Stimulated activated CD4-positive, alpha-beta T cell treated with anti-CD3 and anti-CD28 coated beads, TNF-alpha, amount 100 ng/mL, for 24 hours (primary cell): ENCODE results near the gene ASIC4.

Experiments used
- DNase-seq, 3 experiments: peaks; one replicate each; pipeline ENCODE4 v3.0.0-alpha.2; 2020; ENCODE audit warnings: low read depth in 3 of 3

ASIC4 gene

DNA sequence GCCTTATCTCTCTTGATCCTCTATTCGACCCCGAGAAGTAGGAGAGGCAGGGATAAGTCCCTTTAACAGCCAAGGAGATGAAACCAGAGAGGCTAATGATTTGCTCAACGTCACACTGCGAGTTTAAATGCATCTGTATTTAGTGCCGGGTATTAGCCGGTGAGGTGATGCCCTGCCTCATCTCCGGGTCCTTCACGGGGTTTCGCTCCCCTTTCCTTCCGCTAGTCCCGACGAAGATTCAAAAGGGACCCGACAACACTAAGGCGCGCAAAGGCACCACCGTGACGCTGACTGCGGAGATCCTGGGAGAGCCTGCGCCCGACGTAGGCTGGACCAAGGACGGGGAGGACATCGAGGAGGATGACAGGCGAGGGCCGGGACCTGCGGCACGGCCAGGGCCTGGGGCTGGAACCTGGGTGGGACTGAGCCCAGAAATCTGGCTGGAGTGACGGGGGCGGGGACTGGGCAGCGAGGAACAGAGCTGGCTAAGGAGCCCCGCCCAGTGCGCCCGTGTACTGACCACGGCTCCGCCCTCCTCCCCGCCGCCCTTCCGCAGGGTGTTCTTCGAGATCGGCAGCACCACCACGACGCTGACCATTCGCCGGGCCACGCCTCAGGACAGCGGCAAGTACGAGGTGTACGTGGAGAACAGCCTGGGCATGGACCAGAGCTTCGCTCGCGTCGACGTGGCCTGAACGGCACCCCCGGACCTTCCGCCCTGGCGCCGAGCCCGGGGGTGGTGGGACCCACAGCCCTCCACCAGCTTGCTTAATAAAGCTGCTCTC is 16.6 kb upstream of the ASIC4 start:
- peak in 1 of 3 experiments; percentile 28 for DNase-seq

DNA sequence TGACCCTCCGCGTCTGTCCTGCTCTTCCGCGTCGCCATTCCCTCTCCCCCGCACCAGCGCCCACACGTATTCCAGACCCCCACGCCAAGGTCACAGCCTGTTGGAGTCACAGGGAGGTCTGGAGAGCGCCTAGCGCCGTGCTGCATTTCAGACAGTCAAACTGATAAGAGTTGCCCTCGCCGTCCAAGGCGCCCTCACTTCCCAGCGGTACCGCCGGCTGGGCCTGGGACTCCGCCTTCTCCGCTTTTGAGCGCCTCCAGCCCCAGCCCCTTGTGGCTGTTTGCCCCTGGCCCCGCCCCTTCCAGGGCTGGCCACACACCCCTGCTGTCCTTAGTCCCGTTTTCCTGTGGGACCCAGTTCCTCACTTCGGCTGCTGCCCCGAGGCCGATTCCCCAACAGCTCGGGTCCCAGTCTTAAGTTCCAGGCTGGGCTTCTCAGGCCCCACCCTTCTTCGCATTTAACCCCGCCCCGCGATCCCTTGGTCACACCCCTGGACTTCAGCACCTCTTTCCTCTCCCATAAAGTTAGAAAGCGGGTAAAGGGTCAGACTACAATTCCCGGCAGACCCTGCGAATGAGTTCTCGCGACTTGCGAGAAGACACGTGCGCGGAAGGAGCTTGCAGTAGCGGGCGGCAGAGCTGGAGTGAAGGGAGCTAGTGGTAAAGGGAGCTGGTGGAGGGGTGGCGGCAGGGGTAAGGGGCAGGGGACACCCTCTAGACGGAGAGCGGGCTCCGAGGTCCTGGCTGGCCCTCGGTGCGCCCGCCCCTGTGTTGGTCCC is 15.8 kb upstream of the ASIC4 start, which contains the start of gene GMPPA:
GMPPA (plus strand) TSS at position 612 of the 778 bp plus-strand sequence. CDS start 1,085 bp downstream, outside the sequence.
- peak; percentile 79 to 93 (median 90) for DNase-seq

DNA sequence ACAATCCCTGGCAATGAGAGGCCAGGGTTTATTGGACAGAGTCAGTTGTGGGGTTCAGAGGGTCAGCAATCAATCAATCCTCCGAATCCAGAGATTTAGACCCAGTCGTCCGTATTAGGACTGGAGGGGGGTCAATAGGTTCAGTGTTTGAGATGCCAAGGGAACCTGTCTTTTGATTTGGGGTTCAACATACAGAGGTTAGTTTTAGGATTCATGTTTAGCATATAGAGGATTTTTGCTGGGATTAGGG is 15.3 kb upstream of the ASIC4 start:
- no peak for DNase-seq

DNA sequence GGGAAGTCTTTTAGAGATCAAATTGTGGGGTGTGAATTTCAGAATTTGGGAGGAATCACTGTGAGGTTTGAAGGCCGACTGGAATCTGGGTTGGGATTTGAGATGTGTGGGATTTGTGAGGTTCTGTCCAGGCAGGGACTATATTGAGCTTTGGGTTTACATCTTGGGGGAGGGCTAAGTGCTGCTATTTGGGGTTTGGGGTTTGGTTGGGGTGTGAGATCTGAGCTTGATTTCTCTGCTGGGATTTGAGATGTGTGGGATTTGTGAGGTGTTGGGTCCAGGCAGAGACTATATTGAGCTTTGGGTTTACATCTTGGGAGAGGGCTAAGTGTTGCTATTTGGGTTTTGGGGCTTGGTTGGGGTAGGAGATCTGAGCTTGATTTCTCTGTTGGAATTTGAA is 14.7 kb upstream of the ASIC4 start:
- no peak for DNase-seq

DNA sequence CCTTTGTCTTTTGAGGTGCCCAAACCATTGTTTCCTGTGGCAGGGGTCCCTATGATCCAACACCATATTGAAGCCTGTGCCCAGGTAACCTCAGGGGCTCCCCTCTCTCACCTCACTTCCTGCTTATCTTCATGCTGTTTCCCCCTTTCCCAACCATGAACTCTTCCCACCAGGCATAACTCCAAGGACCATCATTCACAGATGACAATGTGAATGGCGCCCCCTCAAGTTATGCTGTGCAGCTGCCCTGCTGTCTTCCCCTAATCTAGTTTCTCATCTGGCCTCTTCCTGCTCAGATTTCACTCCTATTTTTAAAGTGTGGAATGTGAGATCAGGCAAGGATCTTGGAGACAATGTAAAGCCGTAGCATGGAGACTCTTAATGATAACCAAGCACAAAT is 14.1 kb upstream of the ASIC4 start:
- DNase-seq, result no peak

DNA sequence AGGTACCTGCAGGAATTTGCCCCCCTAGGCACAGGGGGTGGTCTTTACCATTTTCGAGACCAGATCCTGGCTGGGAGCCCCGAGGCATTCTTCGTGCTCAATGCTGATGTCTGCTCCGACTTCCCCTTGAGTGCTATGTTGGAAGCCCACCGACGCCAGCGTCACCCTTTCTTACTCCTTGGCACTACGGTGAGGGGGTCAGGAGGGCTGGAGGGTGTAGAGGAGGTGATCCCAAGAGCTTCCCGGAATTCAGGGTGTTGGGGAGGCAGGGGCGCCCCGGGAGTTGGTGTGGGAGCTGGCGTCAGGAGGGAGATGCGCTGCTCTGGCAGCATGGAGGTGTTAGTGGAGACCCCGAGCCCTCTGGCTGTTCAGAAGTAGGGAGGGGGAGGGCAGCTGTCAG is 12.4 kb upstream of the ASIC4 start:
- DNase-seq, result no peak

DNA sequence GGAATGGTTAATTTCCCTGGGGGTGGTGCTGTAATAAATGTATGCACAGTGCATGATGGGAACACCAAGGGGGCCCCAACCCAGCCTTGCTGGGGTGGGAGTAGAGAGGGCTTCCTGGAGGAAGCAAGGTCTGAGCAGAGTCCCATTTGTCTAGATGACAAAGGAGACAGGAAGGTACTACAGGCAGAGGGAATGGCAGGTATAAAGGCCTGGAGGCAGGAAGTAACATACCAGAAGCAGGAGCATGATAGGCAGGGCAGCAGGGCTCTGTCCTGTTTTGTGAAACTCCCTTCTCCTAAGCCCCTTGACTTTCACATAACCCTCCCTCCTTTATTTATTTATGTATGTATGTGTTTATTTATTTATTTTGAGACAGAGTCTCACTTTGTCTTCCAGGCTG is 11.7 kb upstream of the ASIC4 start:
- DNase-seq, result no peak

DNA sequence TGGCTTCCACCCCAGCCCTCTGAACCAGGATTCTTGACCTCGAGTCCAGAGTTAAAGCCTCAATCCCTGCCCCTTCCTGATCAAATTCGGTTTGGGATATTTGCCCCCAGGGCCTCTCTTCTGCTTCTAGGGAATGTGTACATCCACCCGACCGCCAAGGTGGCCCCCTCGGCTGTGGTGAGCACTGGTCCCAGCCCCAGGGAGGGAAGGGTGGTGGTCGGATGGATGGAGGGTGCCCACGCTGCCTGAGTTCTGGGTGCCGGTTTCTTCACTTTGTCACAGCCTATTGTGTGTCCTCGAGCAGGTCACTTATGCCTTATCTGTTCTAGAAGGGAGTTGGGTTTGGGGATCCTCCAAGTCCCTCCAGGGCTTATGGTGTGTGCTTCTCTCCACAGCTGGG is 8.7 kb upstream of the ASIC4 start:
- no peak for DNase-seq

DNA sequence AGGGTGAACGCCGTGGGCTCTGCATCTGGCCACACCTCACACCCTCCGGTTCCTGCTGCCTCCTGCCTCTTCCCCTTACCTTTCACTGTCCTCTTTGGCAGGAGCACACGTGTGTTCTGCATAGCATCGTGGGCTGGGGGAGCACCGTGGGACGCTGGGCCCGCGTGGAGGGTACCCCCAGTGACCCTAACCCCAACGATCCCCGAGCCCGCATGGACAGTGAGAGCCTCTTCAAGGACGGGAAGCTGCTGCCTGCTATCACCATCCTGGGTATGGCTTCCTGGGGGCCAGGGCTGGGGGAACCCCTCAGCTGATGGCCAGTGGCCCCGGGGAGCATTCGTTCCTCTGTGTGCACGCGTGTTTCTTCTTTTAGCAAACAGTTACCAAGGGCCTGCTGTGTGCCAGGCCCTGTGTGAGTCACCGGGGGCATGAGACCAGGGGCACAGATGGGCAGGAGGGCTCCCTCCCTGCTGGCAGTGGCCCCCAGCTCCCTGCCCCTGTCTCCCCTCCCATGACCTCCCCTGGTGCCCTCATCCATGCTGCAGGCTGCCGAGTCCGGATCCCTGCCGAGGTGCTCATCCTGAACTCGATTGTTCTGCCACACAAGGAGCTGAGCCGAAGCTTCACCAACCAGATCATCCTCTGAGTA is 8.0 kb upstream of the ASIC4 start:
- no peak for DNase-seq

DNA sequence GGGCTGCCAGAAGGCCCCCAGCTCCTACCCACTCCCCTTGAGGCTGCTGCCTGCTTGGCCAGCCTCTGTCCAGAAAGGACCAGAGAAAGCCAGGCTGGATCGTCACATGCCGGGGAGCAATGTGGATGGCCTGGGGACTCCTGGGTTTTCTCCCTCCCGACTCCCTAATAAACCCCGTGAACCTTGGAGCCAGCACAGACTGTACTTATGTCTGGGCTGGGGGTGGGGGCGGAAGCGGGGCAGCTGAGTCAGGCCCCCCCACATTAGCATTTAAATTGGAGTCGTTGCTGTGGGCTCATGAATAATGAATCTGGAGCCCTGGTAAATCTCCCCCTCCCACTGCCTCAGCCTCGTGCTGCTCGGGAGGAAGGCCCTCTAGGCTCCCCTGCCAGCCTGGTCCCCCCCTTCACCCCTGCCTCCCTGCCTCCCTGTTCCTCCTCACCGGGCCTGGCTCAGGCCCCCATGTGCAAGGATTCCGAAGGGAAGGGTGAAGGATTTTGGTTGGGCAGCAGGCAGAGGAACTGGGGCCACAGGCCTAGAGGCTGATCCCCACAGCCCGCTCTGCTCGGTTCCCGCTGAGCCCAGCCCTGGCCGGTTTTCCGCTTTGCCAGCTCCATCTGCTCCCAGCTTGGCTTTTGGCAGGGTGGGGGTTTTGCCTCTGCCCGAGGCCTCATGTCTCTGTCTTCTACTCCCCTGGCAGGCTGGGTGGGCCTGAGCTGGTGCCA is 7.3 kb upstream of the ASIC4 start:
- DNase-seq, result no peak

DNA sequence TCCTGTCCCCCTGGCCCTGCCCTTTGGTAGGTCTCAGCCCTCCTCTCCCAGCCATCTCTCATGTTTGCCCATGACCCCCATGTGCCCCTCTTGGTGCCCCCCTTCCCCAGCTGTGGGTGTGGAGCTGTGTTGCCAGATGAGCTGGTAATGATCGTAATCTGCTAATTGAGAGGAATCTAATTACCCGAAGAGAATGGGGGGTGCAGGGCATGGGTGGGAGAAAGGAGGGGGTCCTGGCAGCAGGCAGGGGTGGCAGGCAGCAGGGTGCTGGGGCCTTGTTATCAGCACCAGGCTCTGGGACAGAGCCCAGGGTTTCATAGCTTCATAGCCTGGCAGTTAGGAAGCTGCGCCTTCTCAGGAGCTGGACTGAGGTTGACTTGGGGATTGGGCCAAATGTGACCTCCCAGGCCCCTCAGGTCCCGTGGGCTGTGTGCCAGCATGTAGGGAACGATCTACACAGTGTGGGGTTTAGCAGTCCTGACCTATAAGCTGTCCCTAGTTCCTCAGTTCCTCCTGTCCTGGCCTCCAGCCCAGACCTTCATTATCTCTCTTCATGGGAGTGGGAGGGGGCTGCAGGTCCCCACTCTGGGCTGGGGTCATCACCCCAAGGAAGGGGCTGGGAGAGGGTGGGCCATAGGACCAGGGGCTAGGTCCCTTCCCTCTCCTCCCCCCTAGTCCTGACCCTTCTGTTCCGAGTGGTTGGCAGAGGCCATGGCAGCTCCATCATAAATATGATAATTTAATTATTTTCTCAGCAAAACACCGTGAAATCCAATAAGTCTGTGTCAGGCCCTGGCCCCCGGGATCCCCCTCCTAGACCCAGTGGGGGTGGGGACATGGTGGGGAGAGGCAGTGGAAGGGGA is 6.5 kb upstream of the ASIC4 start:
- DNase-seq, result no peak

DNA sequence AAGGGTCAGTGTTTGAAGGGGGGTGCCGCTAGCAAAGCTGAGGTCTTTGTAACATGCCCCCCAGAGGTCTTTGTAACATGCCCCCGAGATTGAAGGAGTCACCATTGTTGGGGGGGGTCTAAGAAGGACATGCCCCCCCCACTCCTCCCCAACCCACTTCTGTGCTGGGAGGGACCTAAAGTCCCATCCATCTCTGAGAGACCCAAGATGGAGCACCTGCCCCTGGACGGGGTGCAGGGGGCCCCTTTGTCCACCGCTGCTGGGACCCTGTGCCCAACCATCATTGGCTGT is 5.9 kb upstream of the ASIC4 start:
- no peak for DNase-seq

DNA sequence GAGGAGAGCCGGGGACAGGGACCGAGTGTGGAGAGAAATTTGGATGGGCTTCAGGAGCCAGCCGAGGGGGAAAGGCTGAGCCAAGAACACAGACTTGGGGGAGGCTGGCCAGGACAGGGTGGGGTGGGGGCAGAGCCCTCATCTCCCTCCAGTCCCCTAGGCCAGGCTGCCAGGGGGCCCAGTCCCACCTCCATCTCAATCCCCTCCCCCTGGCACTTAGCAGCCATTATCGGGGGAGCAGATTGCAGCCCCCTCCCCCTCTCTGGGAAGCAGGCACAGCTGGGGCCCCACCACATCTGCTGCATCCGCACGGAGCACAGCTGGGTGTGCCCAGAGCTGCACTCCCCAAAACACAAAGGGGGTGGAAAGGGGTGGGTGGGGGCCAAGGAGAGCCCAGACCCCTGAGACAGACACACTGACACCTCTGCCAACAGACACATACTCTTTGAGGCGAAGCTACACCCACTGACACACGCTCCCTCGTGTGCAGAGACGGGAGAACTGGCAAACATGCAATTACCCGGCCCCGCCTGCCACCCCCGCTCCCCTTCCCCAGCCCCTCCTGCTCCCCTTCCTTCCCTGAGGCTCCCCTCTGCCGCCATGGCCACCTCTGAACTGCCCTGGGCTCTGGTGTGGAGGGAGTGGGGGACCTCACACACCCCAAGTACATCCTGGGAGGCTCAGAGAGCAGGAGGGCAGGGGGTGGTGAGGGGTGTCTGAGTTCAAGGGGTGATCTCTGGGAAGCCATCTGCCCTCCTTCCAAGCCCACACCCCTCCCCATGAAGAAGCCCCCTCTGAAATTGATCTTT is 5.1 kb upstream of the ASIC4 start:
- DNase-seq, result no peak

DNA sequence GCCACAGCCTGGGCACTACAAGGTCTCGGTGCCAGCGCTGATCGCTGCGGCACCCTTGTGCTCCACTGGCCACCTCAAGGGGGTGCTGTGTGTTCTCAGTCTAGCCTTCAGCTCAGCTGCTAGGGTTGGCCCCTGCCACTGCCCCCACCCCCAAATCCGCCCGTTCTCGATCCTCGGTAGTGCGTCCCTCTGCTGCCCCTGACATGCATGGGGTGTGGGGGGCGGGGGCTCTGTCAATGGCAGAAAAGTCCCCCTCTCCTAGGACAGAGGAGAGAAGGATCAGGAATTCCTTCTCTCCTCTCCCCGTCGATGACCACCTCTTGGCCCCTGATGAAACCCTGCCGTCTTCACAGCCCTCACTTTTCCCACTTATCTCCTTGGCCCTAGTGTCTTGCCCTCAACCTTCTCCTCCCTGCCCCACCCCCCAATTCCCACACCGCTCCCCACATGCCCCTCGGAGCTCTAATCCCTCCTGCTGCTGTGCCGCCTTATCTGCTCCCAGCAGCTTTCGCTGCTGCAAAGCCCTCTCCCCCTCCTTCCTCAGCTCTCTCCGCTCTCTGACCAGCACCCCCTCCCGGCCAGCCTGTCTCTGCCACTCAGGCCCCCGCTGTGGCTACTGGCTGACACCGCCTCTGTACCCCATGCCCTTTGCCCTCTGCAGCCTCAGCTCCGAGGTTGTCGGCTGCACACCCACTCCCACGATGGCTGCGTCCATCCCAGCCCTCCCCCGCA is 4.3 kb upstream of the ASIC4 start:
- peak in 2 of 3 experiments; percentile 16 to 52 for DNase-seq

DNA sequence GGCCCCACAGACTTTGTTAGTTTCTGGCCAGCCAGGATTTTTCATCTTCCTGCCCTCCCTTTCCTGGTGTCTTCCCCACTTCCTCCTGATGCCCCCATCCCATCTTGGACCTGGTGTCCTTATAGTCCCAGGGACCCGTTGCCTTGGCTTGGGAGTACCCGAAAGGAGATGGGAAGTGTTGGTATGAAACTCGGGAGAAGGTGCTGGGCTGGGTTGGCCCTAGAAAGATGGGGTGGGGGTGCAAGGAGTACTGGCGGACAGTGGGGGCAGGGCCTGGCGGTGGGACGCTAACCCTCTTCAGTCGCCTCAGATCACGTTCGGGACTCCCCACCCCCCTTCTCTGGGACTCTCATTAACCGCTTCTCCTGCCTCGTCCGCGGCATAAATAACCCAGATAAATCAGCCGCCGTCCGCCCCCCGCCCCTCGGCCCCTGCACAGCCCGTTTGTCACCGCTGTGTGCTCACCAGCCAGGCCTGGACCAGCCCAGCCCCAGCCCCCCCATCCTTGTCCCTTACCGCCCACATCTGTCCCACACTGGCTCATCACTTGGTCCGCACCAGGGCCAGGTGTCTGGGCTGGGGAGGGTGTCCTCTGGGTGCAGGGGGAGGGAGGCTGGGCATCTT is 3.7 kb upstream of the ASIC4 start:
- no peak for DNase-seq

DNA sequence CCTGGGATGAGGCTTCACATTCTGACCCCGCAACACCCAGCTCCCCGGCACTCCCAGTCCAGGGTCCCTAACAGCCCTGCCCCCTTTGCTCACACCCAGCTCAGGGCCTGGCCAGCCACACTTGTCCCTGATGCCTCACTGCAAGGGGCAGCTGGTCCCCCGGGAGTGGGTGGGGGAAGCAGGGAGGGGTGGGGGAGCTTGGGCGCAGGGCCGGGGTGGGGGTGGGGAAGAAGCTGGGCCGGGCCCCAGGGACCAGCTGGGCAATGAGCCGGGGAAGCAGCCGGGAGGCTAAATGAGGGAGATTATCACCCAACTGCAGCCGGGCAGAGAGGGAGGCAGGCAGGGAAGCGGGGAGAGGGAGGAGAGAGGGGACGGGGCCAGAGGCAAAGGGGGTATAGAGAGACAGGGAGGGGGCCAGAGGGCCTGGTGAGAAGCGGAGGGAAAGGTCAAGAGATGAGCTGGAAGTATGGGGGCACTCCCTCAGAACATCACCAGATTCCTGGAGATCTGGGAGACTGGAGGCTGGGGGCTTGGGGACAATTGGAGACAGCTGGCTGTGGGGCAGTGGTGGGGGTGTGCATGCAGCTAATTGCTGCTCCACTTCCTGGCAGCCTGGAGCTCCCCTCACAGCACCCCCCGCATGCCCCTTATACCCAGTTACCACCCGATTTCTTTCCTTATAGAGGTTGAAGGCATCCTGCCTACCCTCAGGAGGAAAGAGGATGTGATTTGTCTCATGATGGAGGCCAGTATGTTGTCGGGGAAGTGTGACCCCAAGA is 2.5 kb upstream of the ASIC4 start:
- no peak for DNase-seq

DNA sequence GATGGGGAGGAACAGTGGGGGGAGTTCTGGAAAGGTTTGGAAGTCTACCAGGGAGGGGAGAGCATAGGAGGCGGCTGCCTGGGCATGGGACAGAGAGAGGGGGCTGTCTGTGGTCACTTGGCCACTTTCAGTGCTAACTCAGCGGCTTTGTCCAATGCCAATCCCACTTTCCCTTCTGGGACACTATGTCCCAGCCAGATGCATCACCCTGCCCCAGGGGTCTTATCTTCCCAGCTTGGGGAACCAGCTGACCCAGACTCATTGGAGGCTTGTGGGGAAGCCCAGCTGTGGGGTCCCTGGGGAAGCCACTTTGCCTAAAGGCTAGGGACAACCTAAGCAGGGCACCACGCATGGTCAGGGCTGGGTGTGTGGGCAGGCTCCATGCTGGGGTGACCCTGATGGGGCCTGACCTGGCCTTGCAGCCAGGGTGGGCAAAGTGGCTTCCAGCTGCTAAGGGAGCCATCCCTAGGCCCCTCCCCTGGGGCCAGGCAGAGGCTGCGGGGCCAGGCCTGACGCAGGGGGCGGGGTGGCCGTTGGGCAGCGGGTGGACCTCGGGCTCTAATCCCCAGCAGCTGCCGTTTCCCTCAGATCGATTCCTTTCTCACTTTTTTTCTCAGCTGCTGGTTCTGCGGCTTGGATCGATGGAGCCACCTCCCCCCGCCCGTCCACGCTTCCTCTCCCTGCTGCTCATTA is 1.6 kb upstream of the ASIC4 start:
- no peak for DNase-seq

DNA sequence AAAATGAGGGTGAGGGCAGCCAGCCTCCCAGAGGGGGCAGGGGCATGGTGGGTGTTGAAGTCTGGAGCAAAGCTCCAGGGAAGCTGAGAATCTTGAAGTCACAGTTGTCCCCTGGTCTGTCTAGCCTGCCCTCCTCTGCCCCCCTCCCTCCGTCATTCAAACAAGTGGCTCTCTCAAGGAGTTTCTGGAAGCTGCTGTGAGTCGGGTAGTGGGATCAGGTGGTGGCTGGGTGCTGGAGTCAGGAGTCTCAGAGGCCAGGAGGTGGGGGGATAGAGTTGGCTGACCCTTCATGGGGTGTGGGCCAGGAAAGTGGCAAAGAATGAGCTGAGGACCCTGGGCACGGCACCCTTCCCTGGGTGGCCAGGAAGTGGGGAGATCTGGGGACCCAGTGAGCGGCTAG is 495 bp upstream of the ASIC4 start:
- DNase-seq, result no peak
